GM18520 (cell line): ENCODE data around the gene FOXA3.

Experiments
- ATAC-seq: cut with Tn5 transposase; IDR thresholded peaks from one replicate; pipeline ENCODE4 v1.9.1; 2021; ENCODE audit not compliant: unreplicated experiment

The FOXA3 gene

GRCh38 chr19:45872095-45872919 is 8.2 kb downstream of the FOXA3 start:
- no peak for ATAC-seq

- ATAC-seq = no peak
These were observed 9.2 kb downstream of the FOXA3 start for GRCh38 chr19:45873219-45873772.

- ATAC-seq = no peak
These were observed 10.5 kb downstream of the FOXA3 start for GRCh38 chr19:45874620-45874966.

- no peak for ATAC-seq
These were observed 12.0 kb downstream of the FOXA3 start for GRCh38 chr19:45876161-45876410.

- ATAC-seq = no peak
These were observed 12.5 kb downstream of the FOXA3 start for GRCh38 chr19:45876411-45877197.

GRCh38 chr19:45878043-45878794 is 14.1 kb downstream of the FOXA3 start:
- ATAC-seq = no peak

- ATAC-seq = no peak
These were observed 14.9 kb downstream of the FOXA3 start for GRCh38 chr19:45879055-45879454.

- ATAC-seq = no peak
These were observed 15.8 kb downstream of the FOXA3 start for GRCh38 chr19:45879971-45880370.

GRCh38 chr19:45881082-45881908 is 17.2 kb downstream of the FOXA3 start:
- ATAC-seq = no peak

- no peak for ATAC-seq
These were observed 17.9 kb downstream of the FOXA3 start for GRCh38 chr19:45881909-45882528.

- no peak for ATAC-seq
These were observed 18.8 kb downstream of the FOXA3 start for GRCh38 chr19:45882652-45883585.

- no peak for ATAC-seq
These were observed 19.4 kb downstream of the FOXA3 start for GRCh38 chr19:45883586-45883880.

- no peak for ATAC-seq
These were observed 20.0 kb downstream of the FOXA3 start for GRCh38 chr19:45883881-45884681.

GRCh38 chr19:45884682-45885555 is 20.8 kb downstream of the FOXA3 start:
- ATAC-seq = no peak

GRCh38 chr19:45885556-45886426 is 21.7 kb downstream of the FOXA3 start, which contains the start of gene IRF2BP1:
Gene IRF2BP1 (minus strand): TSS chr19:45886141. CDS start chr19:45885774, 367 bp downstream.
- peak; percentile 31 for ATAC-seq

- peak; percentile 28 for ATAC-seq
These were observed 22.5 kb downstream of the FOXA3 start for GRCh38 chr19:45886427-45887199.
